B cell (primary cell): ENCODE data around the gene NECTIN4.

Experiments used
- EZH2 ChIP-seq: IDR thresholded peaks from 2 replicates; pipeline ENCODE4 v1.6.1; 2012; ENCODE audit warnings: borderline replicate concordance, low read depth, mild to moderate bottlenecking, moderate library complexity, low read length; ENCODE audit not compliant: insufficient read depth, poor library complexity, severe bottlenecking
- TF ChIP-seq, protein P1 (sequence below): fragments of 200-600 bp; IDR thresholded peaks from one replicate; pipeline ENCODE4 v1.8.0; 2022; ENCODE audit warnings: antibody characterized with exemption, mild to moderate bottlenecking

GRCh38 chr1:161111117-161111516 is 21.8 kb upstream of the NECTIN4 start:
- TF ChIP-seq, protein P1, sequence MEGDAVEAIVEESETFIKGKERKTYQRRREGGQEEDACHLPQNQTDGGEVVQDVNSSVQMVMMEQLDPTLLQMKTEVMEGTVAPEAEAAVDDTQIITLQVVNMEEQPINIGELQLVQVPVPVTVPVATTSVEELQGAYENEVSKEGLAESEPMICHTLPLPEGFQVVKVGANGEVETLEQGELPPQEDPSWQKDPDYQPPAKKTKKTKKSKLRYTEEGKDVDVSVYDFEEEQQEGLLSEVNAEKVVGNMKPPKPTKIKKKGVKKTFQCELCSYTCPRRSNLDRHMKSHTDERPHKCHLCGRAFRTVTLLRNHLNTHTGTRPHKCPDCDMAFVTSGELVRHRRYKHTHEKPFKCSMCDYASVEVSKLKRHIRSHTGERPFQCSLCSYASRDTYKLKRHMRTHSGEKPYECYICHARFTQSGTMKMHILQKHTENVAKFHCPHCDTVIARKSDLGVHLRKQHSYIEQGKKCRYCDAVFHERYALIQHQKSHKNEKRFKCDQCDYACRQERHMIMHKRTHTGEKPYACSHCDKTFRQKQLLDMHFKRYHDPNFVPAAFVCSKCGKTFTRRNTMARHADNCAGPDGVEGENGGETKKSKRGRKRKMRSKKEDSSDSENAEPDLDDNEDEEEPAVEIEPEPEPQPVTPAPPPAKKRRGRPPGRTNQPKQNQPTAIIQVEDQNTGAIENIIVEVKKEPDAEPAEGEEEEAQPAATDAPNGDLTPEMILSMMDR, result no peak
- no peak for TF ChIP-seq EZH2
